Non-pigmented ciliary epithelial cell (primary cell): Measurements from ENCODE around the gene SH2B2.

Experiments used
- DNase-seq: peaks from one replicate; pipeline ENCODE4 v3.0.0-alpha.2; 2010; ENCODE audit warnings: low read depth

The SH2B2 gene

GRCh38 chr7:102266541-102266940 is 20.1 kb upstream of the SH2B2 start:
- DNase-seq: no peak

GRCh38 chr7:102268635-102269034 is 18.0 kb upstream of the SH2B2 start:
- no peak for DNase-seq

- no peak for DNase-seq
These were observed 16.3 kb upstream of the SH2B2 start for GRCh38 chr7:102270178-102270887.

- no peak for DNase-seq
These were observed 15.4 kb upstream of the SH2B2 start for GRCh38 chr7:102271158-102271798.

GRCh38 chr7:102272075-102272916 is 14.4 kb upstream of the SH2B2 start:
- DNase-seq: no peak

- no peak for DNase-seq
These were observed 13.5 kb upstream of the SH2B2 start for GRCh38 chr7:102272917-102273748.

- DNase-seq: no peak
These were observed 12.6 kb upstream of the SH2B2 start for GRCh38 chr7:102273749-102274712.

- no peak for DNase-seq
These were observed 11.5 kb upstream of the SH2B2 start for GRCh38 chr7:102275123-102275703.

- DNase-seq: no peak
These were observed 8.8 kb upstream of the SH2B2 start for GRCh38 chr7:102277901-102278300.

GRCh38 chr7:102279537-102280400 is 6.9 kb upstream of the SH2B2 start:
- no peak for DNase-seq

- no peak for DNase-seq
These were observed 6.1 kb upstream of the SH2B2 start for GRCh38 chr7:102280521-102280920.

GRCh38 chr7:102281785-102282184 is 4.9 kb upstream of the SH2B2 start:
- DNase-seq: no peak

GRCh38 chr7:102282465-102283362 is 4.0 kb upstream of the SH2B2 start:
- no peak for DNase-seq

GRCh38 chr7:102283477-102284189 is 3.0 kb upstream of the SH2B2 start:
- no peak for DNase-seq

- no peak for DNase-seq
These were observed 2.3 kb upstream of the SH2B2 start for GRCh38 chr7:102284399-102284798.

GRCh38 chr7:102284891-102285539 is 1.7 kb upstream of the SH2B2 start:
- no peak for DNase-seq

GRCh38 chr7:102285540-102286236 is 980 bp upstream of the SH2B2 start:
- DNase-seq: no peak
